HEK293 (cell line): ENCODE measurements around the gene MGAT4A.

Experiments used
- CTCF ChIA-PET: fragments of 350-600 bp; formaldehyde crosslinking; extraction: SDS; loops from one replicate; lab custom pipeline; 2021; ENCODE audit warnings: antibody characterized with exemption; lab: Yijun Ruan, JAX
- POLR2A ChIA-PET: fragments of 300-600 bp; formaldehyde crosslinking; extraction: SDS; loops from one replicate; lab custom pipeline; 2020; ENCODE audit warnings: antibody characterized with exemption, inconsistent platforms; lab: Yijun Ruan, JAX
- H3K27ac ChIP-seq: fragments of 200-500 bp; sonication (Bioruptor generic); 2 replicates; pipeline ENCODE4 v1.5.1; 2014; ENCODE audit warnings: low read depth, low read length, control low read depth, inconsistent platforms; ENCODE audit errors: extremely low read depth
- H3K36me3 ChIP-seq, 2 experiments: fragments of 200-500 bp in 1 of 2; sonication (Bioruptor generic) in 1 of 2; 1 replicate in 1 of 2; 2 replicates in 1 of 2; pipeline ENCODE4 v1.5.1; 2014 to 2017; ENCODE audit warnings: inconsistent platforms in 2 of 2, low read length in 2 of 2; ENCODE audit not compliant: control insufficient read depth in 2 of 2, insufficient read depth in 1 of 2
- H3K4me1 ChIP-seq: fragments of 200-500 bp; sonication (Bioruptor generic); 2 replicates; pipeline ENCODE4 v1.5.1; 2014; ENCODE audit warnings: mild to moderate bottlenecking, low read length, inconsistent platforms; ENCODE audit not compliant: control insufficient read depth, insufficient read depth
- H3K4me3 ChIP-seq: 2 replicates; pipeline ENCODE4 v1.5.1; 2011; ENCODE audit warnings: low read depth, mild to moderate bottlenecking, control low read depth, low read length, moderate library complexity
- H3K9me3 ChIP-seq: fragments of 200-500 bp; sonication (Bioruptor generic); 2 replicates; pipeline ENCODE4 v1.5.1; 2014; ENCODE audit warnings: low read depth, low read length, inconsistent platforms; ENCODE audit not compliant: control insufficient read depth, insufficient read depth
- KLF8 ChIP-seq: fragments of 450-650 bp; formaldehyde crosslinking; IDR thresholded peaks from 2 replicates; pipeline ENCODE4 v1.5.1; 2016; ENCODE audit warnings: missing biosample characterization, missing genetic modification characterization
- KLF9 ChIP-seq: fragments of 450-650 bp; formaldehyde crosslinking; IDR thresholded peaks from 2 replicates; pipeline ENCODE4 v1.5.1; 2016; ENCODE audit warnings: missing biosample characterization, missing genetic modification characterization, low read depth
- OSR2 ChIP-seq: fragments of 450-650 bp; formaldehyde crosslinking; IDR thresholded peaks from 2 replicates; pipeline ENCODE4 v1.5.1; 2016; ENCODE audit warnings: missing biosample characterization, missing genetic modification characterization
- PRDM6 ChIP-seq: fragments of 450-650 bp; formaldehyde crosslinking; IDR thresholded peaks from 2 replicates; pipeline ENCODE4 v1.5.1; 2017; ENCODE audit warnings: missing biosample characterization, missing genetic modification characterization
- SALL2 ChIP-seq: fragments of 450-650 bp; formaldehyde crosslinking; IDR thresholded peaks from 2 replicates; pipeline ENCODE4 v1.5.0; 2017; ENCODE audit warnings: missing biosample characterization, mild to moderate bottlenecking, missing genetic modification characterization, borderline replicate concordance
- SP2 ChIP-seq: fragments of 450-650 bp; formaldehyde crosslinking; IDR thresholded peaks from 2 replicates; pipeline ENCODE4 v1.5.1; 2016; ENCODE audit warnings: missing biosample characterization, missing genetic modification characterization
- SP3 ChIP-seq: fragments of 450-650 bp; formaldehyde crosslinking; IDR thresholded peaks from 2 replicates; pipeline ENCODE4 v1.5.1; 2016; ENCODE audit warnings: missing biosample characterization, missing genetic modification characterization
- ZFHX2 ChIP-seq: fragments of 450-650 bp; formaldehyde crosslinking; conservative IDR thresholded peaks from 2 replicates; pipeline ENCODE4 v1.5.1; 2016; ENCODE audit warnings: missing biosample characterization, missing genetic modification characterization
- ZNF157 ChIP-seq: fragments of 450-650 bp; formaldehyde crosslinking; IDR thresholded peaks from 2 replicates; pipeline ENCODE4 v1.5.1; 2016; ENCODE audit warnings: missing biosample characterization, missing genetic modification characterization
- ZNF214 ChIP-seq: fragments of 450-650 bp; formaldehyde crosslinking; IDR thresholded peaks from 2 replicates; pipeline ENCODE4 v1.5.1; 2017; ENCODE audit warnings: missing biosample characterization, mild to moderate bottlenecking, missing genetic modification characterization, borderline replicate concordance
- ZNF302 ChIP-seq: fragments of 450-650 bp; formaldehyde crosslinking; IDR thresholded peaks from 2 replicates; pipeline ENCODE4 v1.5.1; 2016; ENCODE audit warnings: missing biosample characterization, missing genetic modification characterization, low read depth
- ZNF416 ChIP-seq: fragments of 450-650 bp; formaldehyde crosslinking; IDR thresholded peaks from 2 replicates; pipeline ENCODE4 v1.5.1; 2016; ENCODE audit warnings: missing biosample characterization, missing genetic modification characterization
- ZNF501 ChIP-seq: fragments of 450-650 bp; formaldehyde crosslinking; IDR thresholded peaks from 2 replicates; pipeline ENCODE4 v1.5.1; 2016; ENCODE audit warnings: missing biosample characterization, missing genetic modification characterization
- ZNF548 ChIP-seq: fragments of 450-650 bp; formaldehyde crosslinking; IDR thresholded peaks from 2 replicates; pipeline ENCODE4 v1.5.1; 2016; ENCODE audit warnings: missing biosample characterization, missing genetic modification characterization
- ZNF585B ChIP-seq: fragments of 450-650 bp; formaldehyde crosslinking; IDR thresholded peaks from 2 replicates; pipeline ENCODE4 v1.5.1; 2016; ENCODE audit warnings: missing biosample characterization, missing genetic modification characterization
- ZNF624 ChIP-seq: fragments of 450-650 bp; formaldehyde crosslinking; IDR thresholded peaks from 2 replicates; pipeline ENCODE4 v1.5.1; 2017; ENCODE audit warnings: missing biosample characterization, missing genetic modification characterization
- ZNF654 ChIP-seq: fragments of 450-650 bp; formaldehyde crosslinking; IDR thresholded peaks from 2 replicates; pipeline ENCODE4 v1.5.1; 2016; ENCODE audit warnings: low read depth, missing biosample characterization, missing genetic modification characterization
- ZNF670 ChIP-seq: fragments of 450-650 bp; formaldehyde crosslinking; IDR thresholded peaks from 2 replicates; pipeline ENCODE4 v1.5.1; 2016; ENCODE audit warnings: missing biosample characterization, missing genetic modification characterization, low read depth
- ZNF747 ChIP-seq: fragments of 450-650 bp; formaldehyde crosslinking; IDR thresholded peaks from 2 replicates; pipeline ENCODE4 v1.5.1; 2016; ENCODE audit warnings: missing biosample characterization, missing genetic modification characterization
- ZNF792 ChIP-seq: fragments of 450-650 bp; formaldehyde crosslinking; IDR thresholded peaks from 2 replicates; pipeline ENCODE4 v1.5.1; 2016; ENCODE audit warnings: missing biosample characterization, missing genetic modification characterization
- TF ChIP-seq, protein P1 (sequence below): fragments of 450-650 bp; formaldehyde crosslinking; IDR thresholded peaks from 2 replicates; pipeline ENCODE4 v1.5.1; 2016; ENCODE audit warnings: missing biosample characterization, missing genetic modification characterization
- TF ChIP-seq, protein P2 (sequence below): fragments of 450-650 bp; formaldehyde crosslinking; IDR thresholded peaks from 2 replicates; pipeline ENCODE4 v1.5.1; 2017; ENCODE audit warnings: missing biosample characterization, missing genetic modification characterization
- TF ChIP-seq, protein P3 (sequence below): fragments of 450-650 bp; formaldehyde crosslinking; IDR thresholded peaks from 2 replicates; pipeline ENCODE4 v1.5.1; 2016; ENCODE audit warnings: missing biosample characterization, missing genetic modification characterization

Gene MGAT4A

GRCh38 chr2:98720286-98720685 lies 10.6 kb downstream of the MGAT4A start:
- TF ChIP-seq KLF9 (tag by site-specific recombination) (no peak), ZNF302 (tag by site-specific recombination) (no peak), ZNF416 (tag by site-specific recombination) (no peak), ZNF792 (tag by site-specific recombination) (no peak), ZNF548 (no peak), SP3 (tag by site-specific recombination) (no peak), KLF8 (tag by site-specific recombination) (no peak)
- TF ChIP-seq, protein P1, sequence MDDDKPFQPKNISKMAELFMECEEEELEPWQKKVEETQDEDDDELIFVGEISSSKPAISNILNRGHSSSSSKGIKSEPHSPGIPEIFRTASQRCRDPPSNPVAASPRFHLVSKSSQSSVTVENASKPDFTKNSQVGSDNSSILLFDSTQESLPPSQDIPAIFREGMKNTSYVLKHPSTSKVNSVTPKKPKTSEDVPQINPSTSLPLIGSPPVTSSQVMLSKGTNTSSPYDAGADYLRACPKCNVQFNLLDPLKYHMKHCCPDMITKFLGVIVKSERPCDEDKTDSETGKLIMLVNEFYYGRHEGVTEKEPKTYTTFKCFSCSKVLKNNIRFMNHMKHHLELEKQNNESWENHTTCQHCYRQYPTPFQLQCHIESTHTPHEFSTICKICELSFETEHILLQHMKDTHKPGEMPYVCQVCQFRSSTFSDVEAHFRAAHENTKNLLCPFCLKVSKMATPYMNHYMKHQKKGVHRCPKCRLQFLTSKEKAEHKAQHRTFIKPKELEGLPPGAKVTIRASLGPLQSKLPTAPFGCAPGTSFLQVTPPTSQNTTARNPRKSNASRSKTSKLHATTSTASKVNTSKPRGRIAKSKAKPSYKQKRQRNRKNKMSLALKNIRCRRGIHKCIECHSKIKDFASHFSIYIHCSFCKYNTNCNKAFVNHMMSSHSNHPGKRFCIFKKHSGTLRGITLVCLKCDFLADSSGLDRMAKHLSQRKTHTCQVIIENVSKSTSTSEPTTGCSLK (tag by site-specific recombination): no peak
- TF ChIP-seq, protein P2, sequence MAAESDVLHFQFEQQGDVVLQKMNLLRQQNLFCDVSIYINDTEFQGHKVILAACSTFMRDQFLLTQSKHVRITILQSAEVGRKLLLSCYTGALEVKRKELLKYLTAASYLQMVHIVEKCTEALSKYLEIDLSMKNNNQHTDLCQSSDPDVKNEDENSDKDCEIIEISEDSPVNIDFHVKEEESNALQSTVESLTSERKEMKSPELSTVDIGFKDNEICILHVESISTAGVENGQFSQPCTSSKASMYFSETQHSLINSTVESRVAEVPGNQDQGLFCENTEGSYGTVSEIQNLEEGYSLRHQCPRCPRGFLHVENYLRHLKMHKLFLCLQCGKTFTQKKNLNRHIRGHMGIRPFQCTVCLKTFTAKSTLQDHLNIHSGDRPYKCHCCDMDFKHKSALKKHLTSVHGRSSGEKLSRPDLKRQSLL (tag by site-specific recombination): no peak
- ChIA-PET POLR2A (no interaction called here), CTCF (interaction anchor here (0.6 kb wide), 1 partner anchor 118 kb away, joined by 4 read pairs; no protein-coding TSS in a partner anchor)
- H3K36me3 ChIP-seq: peaks cover 0 to 13% of the 10 kb centered on the region in 2 experiments; a peak in 1 of 3 replicates
- no peak overlapping the region for H3K27ac ChIP-seq
- no peaks in the 10 kb centered on the region for H3K9me3 ChIP-seq
- H3K4me1 ChIP-seq: no peaks in the 10 kb centered on the region
- no peak overlapping the region for H3K4me3 ChIP-seq

DNA sequence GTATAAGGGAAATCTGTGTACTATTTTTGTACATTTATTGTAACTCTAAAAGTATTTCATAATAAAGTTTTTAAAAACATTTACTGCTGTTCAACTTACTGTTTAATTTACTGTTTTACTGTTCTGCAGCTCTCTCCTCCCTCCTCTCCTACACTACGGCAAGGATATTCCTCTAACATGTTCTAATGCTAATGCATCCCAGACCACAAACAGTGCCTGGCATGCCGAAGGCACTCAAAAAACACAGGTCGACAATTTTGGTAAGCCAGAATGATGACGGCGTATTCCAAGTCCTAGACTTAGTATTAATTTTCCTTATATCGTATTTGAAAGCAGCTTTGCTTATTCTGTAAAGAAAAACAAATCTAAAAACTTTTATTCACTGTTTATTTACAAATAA lies 13.3 kb downstream of the MGAT4A start:
- POLR2A ChIA-PET: no interaction called here
- CTCF ChIA-PET: interaction anchor here (1.3 kb wide), 1 partner anchor 68 kb away, joined by 3 read pairs; no protein-coding TSS in a partner anchor
- no peaks in the 10 kb centered on the region for H3K9me3 ChIP-seq
- TF ChIP-seq OSR2 (tag by site-specific recombination) (no peak), ZNF157 (no peak), ZNF585B (tag by site-specific recombination) (no peak), ZNF624 (no peak), ZNF747 (tag by site-specific recombination) (no peak), ZNF654 (tag by site-specific recombination) (no peak), ZFHX2 (tag by site-specific recombination) (no peak), SALL2 (tag by site-specific recombination) (no peak), ZNF501 (tag by site-specific recombination) (no peak), PRDM6 (tag by site-specific recombination) (no peak), ZNF670 (no peak), ZNF214 (tag by site-specific recombination) (no peak), SP2 (tag by site-specific recombination) (no peak)
- TF ChIP-seq, protein P3, sequence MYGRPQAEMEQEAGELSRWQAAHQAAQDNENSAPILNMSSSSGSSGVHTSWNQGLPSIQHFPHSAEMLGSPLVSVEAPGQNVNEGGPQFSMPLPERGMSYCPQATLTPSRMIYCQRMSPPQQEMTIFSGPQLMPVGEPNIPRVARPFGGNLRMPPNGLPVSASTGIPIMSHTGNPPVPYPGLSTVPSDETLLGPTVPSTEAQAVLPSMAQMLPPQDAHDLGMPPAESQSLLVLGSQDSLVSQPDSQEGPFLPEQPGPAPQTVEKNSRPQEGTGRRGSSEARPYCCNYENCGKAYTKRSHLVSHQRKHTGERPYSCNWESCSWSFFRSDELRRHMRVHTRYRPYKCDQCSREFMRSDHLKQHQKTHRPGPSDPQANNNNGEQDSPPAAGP (tag by site-specific recombination): no peak
- H3K36me3 ChIP-seq: peaks cover 0 to 13% of the 10 kb centered on the region in 2 experiments; a peak in 1 of 3 replicates
- no peaks in the 10 kb centered on the region for H3K4me1 ChIP-seq
- no peak overlapping the region for H3K27ac ChIP-seq
- no peak overlapping the region for H3K4me3 ChIP-seq
